NB4 (cell line): ENCODE measurements around the gene MCM3AP.

Experiments
- DNase-seq: peaks from one replicate; pipeline ENCODE4 v3.0.0; 2010; ENCODE audit warnings: low read depth
- H3K4me3 ChIP-seq: one replicate; pipeline ENCODE4 v1.5.1; 2011; ENCODE audit warnings: mild to moderate bottlenecking, low read depth, low read length, moderate library complexity
- CTCF ChIP-seq: IDR thresholded peaks from one replicate; pipeline ENCODE4 v1.5.1; 2012; ENCODE audit warnings: low read depth, low read length
- MAX ChIP-seq: IDR thresholded peaks from 2 replicates; pipeline ENCODE4 v1.6.1; 2011; ENCODE audit warnings: low read depth, low read length
- MYC ChIP-seq: IDR thresholded peaks from 2 replicates; pipeline ENCODE4 v1.6.1; 2011; ENCODE audit warnings: low read depth, low read length
- POLR2A ChIP-seq: IDR thresholded peaks from 2 replicates; pipeline ENCODE4 v1.6.1; 2011; ENCODE audit warnings: mild to moderate bottlenecking; ENCODE audit not compliant: insufficient read length; ENCODE audit errors: extremely low read depth

The MCM3AP gene

DNA sequence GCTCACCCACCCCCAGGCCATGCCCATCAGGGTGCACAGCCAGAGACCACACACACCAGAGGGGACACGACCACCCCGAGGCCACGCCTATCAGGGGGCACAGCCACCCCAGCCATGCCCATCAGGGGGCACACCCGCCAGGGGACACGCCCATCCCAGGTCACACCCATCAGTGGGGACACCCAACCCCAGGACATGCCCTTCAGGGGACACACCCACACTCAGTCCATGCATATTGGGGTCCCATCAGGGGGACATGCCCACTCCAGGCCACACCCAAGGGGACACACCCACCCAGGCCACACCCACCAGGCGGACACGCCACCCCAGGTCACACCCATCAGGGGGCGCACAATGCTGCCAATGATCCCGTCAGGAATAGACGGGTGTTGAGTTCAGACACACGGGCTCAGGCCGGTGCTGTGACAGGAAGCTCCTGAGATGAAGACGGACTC, 20.7 kb downstream of the MCM3AP start:
- DNase-seq: peak; percentile 17
- TF ChIP-seq POLR2A (no peak), CTCF (no peak), MYC (no peak), MAX (no peak)
- no peak overlapping the region for H3K4me3 ChIP-seq

DNA sequence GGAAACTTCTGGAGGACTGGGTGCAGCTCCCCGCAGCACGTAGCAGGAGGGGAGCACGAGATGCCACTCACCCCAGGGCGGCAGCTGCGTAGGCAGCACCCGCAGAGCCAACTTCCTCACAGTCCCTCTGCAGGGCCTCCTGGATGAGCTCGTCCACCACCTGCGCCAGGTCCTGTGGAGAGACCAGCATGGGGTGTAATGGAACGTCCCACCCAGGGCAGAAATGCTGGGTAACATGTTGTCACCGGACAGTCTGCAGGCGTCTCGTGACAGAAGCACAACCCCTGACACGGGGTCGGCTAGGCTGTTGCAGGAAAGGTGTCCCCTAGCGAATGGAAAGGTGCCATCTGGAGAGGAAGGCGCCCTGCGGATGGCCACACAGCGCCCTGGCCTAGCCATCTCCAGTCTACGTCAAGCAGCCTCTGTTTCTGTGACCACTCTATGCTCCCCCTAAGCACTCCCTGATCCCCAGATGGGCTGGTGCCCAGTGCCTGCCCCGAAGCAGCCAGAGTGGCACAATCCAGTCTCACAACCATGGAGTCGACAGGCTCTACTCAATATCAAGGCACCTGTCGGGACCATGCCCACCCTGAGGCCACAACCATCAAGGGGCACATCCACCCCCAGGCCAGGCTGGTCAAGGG, 21.2 kb downstream of the MCM3AP start:
- no peak overlapping the region for H3K4me3 ChIP-seq
- DNase-seq: no peak
- TF ChIP-seq MAX: no peak
- no peak for TF ChIP-seq POLR2A
- TF ChIP-seq MYC: no peak
- TF ChIP-seq CTCF: no peak

GRCh38 chr21:46256501-46256994, 28.9 kb downstream of the MCM3AP start:
- TF ChIP-seq MAX (no peak), CTCF (no peak), MYC (no peak), POLR2A (no peak)
- no peak overlapping the region for H3K4me3 ChIP-seq
- DNase-seq: no peak

DNA sequence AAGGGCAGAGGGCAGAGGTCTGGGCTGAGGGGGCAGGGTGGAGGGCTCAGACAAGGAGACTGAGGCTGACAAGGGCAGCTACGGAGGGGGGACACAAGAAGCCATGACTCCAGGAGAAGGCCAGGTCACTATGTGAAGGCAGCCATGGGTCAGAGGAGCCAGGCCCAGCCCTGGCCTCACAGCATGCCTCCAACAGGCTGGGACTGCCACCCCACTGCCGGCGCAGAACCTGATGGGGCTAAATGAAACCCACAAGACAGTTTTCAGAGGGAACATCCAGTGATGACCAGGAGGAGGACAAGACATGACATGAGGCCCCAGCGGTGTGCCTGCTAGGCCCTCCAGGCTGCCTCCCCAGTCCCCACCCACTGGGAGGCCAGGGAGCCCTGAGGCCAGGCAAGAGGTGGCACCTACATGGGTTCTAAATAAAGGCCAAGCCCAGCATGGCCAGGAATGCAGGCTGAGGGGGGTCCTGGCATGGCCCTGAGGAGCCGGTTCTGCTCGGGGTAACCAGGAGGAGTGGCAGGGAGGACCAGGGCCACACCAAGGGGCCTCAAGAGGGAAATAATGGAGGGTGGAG, 29.6 kb downstream of the MCM3AP start:
- no peak overlapping the region for H3K4me3 ChIP-seq
- TF ChIP-seq POLR2A: no peak
- no peak for TF ChIP-seq CTCF
- TF ChIP-seq MAX: no peak
- no peak for TF ChIP-seq MYC
- no peak for DNase-seq

- no peak overlapping the region for H3K4me3 ChIP-seq
- TF ChIP-seq POLR2A (no peak), MYC (no peak), CTCF (no peak), MAX (no peak)
- DNase-seq: no peak
These were observed 30.2 kb downstream of the MCM3AP start for GRCh38 chr21:46255166-46255565.
